ENCODE data around the gene ACSF3. TPM values are rescaled to one million over a fixed set of nuclear protein-coding genes. Genes with fewer than 3 reads are reported as not detected.

The ACSF3 gene
- total RNA-seq, 1 donor from 2014 or later = 25.8 TPM

GRCh38 chr16:89146211-89147005 is 52.8 kb downstream of the ACSF3 start:
- DNase-seq (ENCODE audit: low read depth) = no peak
- FAIRE-seq = no peak
- H3K36me3 ChIP-seq (ENCODE audit: control insufficient read depth, insufficient read depth, low read length) = peaks cover 12% of the 10 kb centered on the region
- no peak overlapping the region for H3K4me3 ChIP-seq (ENCODE audit: low read depth, low read length)
- no peaks in the 10 kb centered on the region for H3K27me3 ChIP-seq (ENCODE audit: control insufficient read depth, insufficient read depth, low read length)
- TF ChIP-seq, protein P1, sequence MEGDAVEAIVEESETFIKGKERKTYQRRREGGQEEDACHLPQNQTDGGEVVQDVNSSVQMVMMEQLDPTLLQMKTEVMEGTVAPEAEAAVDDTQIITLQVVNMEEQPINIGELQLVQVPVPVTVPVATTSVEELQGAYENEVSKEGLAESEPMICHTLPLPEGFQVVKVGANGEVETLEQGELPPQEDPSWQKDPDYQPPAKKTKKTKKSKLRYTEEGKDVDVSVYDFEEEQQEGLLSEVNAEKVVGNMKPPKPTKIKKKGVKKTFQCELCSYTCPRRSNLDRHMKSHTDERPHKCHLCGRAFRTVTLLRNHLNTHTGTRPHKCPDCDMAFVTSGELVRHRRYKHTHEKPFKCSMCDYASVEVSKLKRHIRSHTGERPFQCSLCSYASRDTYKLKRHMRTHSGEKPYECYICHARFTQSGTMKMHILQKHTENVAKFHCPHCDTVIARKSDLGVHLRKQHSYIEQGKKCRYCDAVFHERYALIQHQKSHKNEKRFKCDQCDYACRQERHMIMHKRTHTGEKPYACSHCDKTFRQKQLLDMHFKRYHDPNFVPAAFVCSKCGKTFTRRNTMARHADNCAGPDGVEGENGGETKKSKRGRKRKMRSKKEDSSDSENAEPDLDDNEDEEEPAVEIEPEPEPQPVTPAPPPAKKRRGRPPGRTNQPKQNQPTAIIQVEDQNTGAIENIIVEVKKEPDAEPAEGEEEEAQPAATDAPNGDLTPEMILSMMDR (IDR thresholded peaks at IDR 0.05; ENCODE audit: insufficient read depth, low read length, severe bottlenecking) = no peak

- peaks cover 10% of the 10 kb centered on the region for H3K36me3 ChIP-seq (ENCODE audit: control insufficient read depth, insufficient read depth, low read length)
- H3K4me3 ChIP-seq (ENCODE audit: low read depth, low read length) = no peak overlapping the region
- FAIRE-seq = no peak
- TF ChIP-seq, protein P1 (IDR thresholded peaks at IDR 0.05; ENCODE audit: insufficient read depth, low read length, severe bottlenecking) = no peak
- H3K27me3 ChIP-seq (ENCODE audit: control insufficient read depth, insufficient read depth, low read length) = no peaks in the 10 kb centered on the region
- no peak for DNase-seq (ENCODE audit: low read depth)
Observed at GRCh38 chr16:89147085-89147817, 53.6 kb downstream of the ACSF3 start.

DNA sequence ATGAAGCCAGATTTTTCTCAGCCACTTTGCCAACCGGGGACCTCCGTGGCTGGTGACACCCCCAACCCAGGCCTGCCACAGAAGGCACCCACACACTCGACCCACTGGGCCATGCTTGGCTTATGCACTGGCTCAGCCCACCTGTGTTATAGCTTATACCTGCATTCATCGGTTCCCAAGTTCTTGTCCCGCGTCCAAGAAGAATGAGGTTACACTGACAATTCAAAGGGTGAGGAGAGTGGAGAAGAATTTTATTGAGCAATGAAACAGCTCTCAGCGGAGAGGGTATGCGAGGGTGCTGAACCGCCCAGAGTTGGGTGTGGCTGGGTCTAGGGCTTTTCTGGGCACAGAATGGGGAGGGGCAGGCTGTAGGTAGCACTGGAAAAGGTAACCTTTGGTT is 55.7 kb downstream of the ACSF3 start:
- peaks cover 10% of the 10 kb centered on the region for H3K36me3 ChIP-seq (ENCODE audit: control insufficient read depth, insufficient read depth, low read length)
- DNase-seq (ENCODE audit: low read depth) (no peak), FAIRE-seq (no peak)
- TF ChIP-seq, protein P1 (IDR thresholded peaks at IDR 0.05; ENCODE audit: insufficient read depth, low read length, severe bottlenecking) = no peak
- H3K27me3 ChIP-seq (ENCODE audit: control insufficient read depth, insufficient read depth, low read length) = no peaks in the 10 kb centered on the region
- H3K4me3 ChIP-seq (ENCODE audit: low read depth, low read length) = no peak overlapping the region

GRCh38 chr16:89150090-89150835 is 56.6 kb downstream of the ACSF3 start:
- no peak for FAIRE-seq
- TF ChIP-seq, protein P1 (IDR thresholded peaks at IDR 0.05; ENCODE audit: insufficient read depth, low read length, severe bottlenecking) = no peak
- Histone ChIP-seq H3K4me3 (ENCODE audit: low read depth, low read length) (no peak overlapping the region), H3K27me3 (ENCODE audit: control insufficient read depth, insufficient read depth, low read length) (peaks cover 3% of the 10 kb centered on the region), H3K36me3 (ENCODE audit: control insufficient read depth, insufficient read depth, low read length) (peaks cover 8% of the 10 kb centered on the region)
- peak; percentile 61 for DNase-seq (ENCODE audit: low read depth)

- H3K27me3 ChIP-seq (ENCODE audit: control insufficient read depth, insufficient read depth, low read length) = peaks cover 3% of the 10 kb centered on the region
- DNase-seq (ENCODE audit: low read depth) = no peak
- H3K36me3 ChIP-seq (ENCODE audit: control insufficient read depth, insufficient read depth, low read length) = peaks cover 3% of the 10 kb centered on the region
- FAIRE-seq = peak; percentile 55
- TF ChIP-seq, protein P1 (IDR thresholded peaks at IDR 0.05; ENCODE audit: insufficient read depth, low read length, severe bottlenecking) = no peak
- no peak overlapping the region for H3K4me3 ChIP-seq (ENCODE audit: low read depth, low read length)
Observed at GRCh38 chr16:89150981-89151380, 57.3 kb downstream of the ACSF3 start.
